T-cell (primary cell): Measurements from ENCODE around the gene TCEA2. TPM values are rescaled to one million over a fixed set of nuclear protein-coding genes. Genes with fewer than 3 reads are reported as not detected.

Source experiments
- ATAC-seq, 4 experiments: fragments of 200-7000 bp in 3 of 4; fragments of 150-1000 bp in 1 of 4; cut with Tn5 transposase; replicated peaks in 1 of 4; 1 replicate in 3 of 4; 2 replicates in 1 of 4; pipeline ENCODE4 v1.10.0; 2021; ENCODE audit warnings: moderate library complexity in 3 of 4, mild to moderate bottlenecking in 2 of 4, moderate number of reproducible peaks in 1 of 4
- CTCF ChIA-PET, 2 donors: fragments of 300-600 bp; sonication (Branson Sonifier 250); formaldehyde crosslinking; loops; one replicate each; lab custom pipeline; 2022; ENCODE audit warnings: antibody characterized with exemption in 2 of 2; lab: Charles Lee
- POLR2A ChIA-PET, 2 donors: fragments of 300-600 bp; sonication (Branson Sonifier 250); formaldehyde crosslinking; loops; one replicate each; lab custom pipeline; 2022; ENCODE audit warnings: antibody characterized with exemption in 2 of 2; lab: Charles Lee
- DNase-seq, 35 experiments: peaks; one replicate each; pipeline versions ENCODE4 v3.0.0 to v3.0.0-alpha.2; 2013 to 2023
- H3K27ac ChIP-seq: one replicate; pipeline ENCODE4 v1.5.1; 2013; ENCODE audit warnings: low read length
- H3K27me3 ChIP-seq, 2 experiments: replicated peaks in 1 of 2; 1 replicate in 1 of 2; 2 replicates in 1 of 2; pipeline versions ENCODE4 v1.6.1 to v1.7.0; 2013; ENCODE audit warnings: low read length in 1 of 2, mixed read lengths in 1 of 2; ENCODE audit not compliant: control insufficient read depth in 2 of 2, insufficient read depth in 2 of 2; ENCODE audit errors: extremely low read depth in 1 of 2
- H3K36me3 ChIP-seq, 2 donors: 1 replicate in 1 of 2; 2 replicates in 1 of 2; pipeline versions ENCODE4 v1.6.1 to v1.7.0; 2013; ENCODE audit warnings: low read length in 1 of 2; ENCODE audit not compliant: control insufficient read depth in 2 of 2, insufficient read depth in 1 of 2; ENCODE audit errors: extremely low read depth in 1 of 2
- H3K4me1 ChIP-seq, 2 experiments: 1 replicate in 1 of 2; 2 replicates in 1 of 2; pipeline versions ENCODE4 v1.6.1 to v1.7.0; 2013; ENCODE audit warnings: low read length in 2 of 2, mixed read lengths in 1 of 2; ENCODE audit not compliant: insufficient read depth in 2 of 2, control insufficient read depth in 1 of 2; ENCODE audit errors: extremely low read depth in 1 of 2
- H3K4me3 ChIP-seq, 2 donors: 1 replicate in 1 of 2; 2 replicates in 1 of 2; pipeline versions ENCODE4 v1.5.1 to v1.7.0; 2013; ENCODE audit warnings: mild to moderate bottlenecking in 2 of 2, low read length in 1 of 2, moderate library complexity in 1 of 2; ENCODE audit not compliant: control insufficient read depth in 1 of 2; ENCODE audit errors: extremely low read depth in 1 of 2
- H3K9me3 ChIP-seq: 2 replicates; pipeline ENCODE4 v1.7.0; 2013
- H3K27ac Mint-ChIP-seq, 2 donors: one replicate each; pipeline ENCODE4 v1.8.0; 2020 to 2021; ENCODE audit warnings: mild to moderate bottlenecking in 2 of 2, mixed read lengths in 2 of 2
- H3K27me3 Mint-ChIP-seq, 2 donors: one replicate each; pipeline ENCODE4 v1.8.0; 2021 to 2022; ENCODE audit warnings: mixed read lengths in 2 of 2
- H3K36me3 Mint-ChIP-seq: one replicate; pipeline ENCODE4 v1.8.0; 2021; ENCODE audit warnings: mixed read lengths
- H3K4me1 Mint-ChIP-seq, 3 donors: one replicate each; pipeline ENCODE4 v1.8.0; 2020 to 2022; ENCODE audit warnings: mixed read lengths in 3 of 3, mild to moderate bottlenecking in 1 of 3
- H3K4me3 Mint-ChIP-seq, 3 donors: one replicate each; pipeline ENCODE4 v1.8.0; 2020 to 2022; ENCODE audit warnings: mild to moderate bottlenecking in 3 of 3, mixed read lengths in 3 of 3, moderate library complexity in 3 of 3
- H3K9me3 Mint-ChIP-seq, 3 donors: one replicate each; pipeline ENCODE4 v1.8.0; 2020 to 2022; ENCODE audit warnings: mixed read lengths in 3 of 3
- WGBS: methylation state at CpG from one replicate; pipeline ENCODE4 v1.1.5; 2013; ENCODE audit warnings: missing lambda C conversion rate; ENCODE audit not compliant: insufficient coverage; 5-methylcytosine and 5-hydroxymethylcytosine counted together
- total RNA-seq, 35 experiments: library from RNA in 6 of 35; stranded (reverse) in 6 of 35; fragments of 120-200 nt in 1 of 35; gene quantifications; one replicate each; pipeline versions ENCODE4 v1.2.1 to v1.2.4 and lab custom pipeline; 2013 to 2026

Gene TCEA2
- total RNA-seq, 5 donors from 2014 or later (not counting 1 experiment from before 2014, with no cell fraction given): 25.8 to 49.7 (median 40.1) TPM

GRCh38 chr20:64047968-64048401, 15.0 kb upstream of the TCEA2 start:
- Histone ChIP-seq H3K36me3 (no peaks in the 10 kb centered on the region), H3K27me3 (peaks cover 0 to 68% of the 10 kb centered on the region in 2 experiments), H3K4me1 (peaks cover 9 to 23% of the 10 kb centered on the region in 2 experiments), H3K4me3 (peak overlapping the region in 1 of 2 donors; percentile 17), H3K9me3 (no peaks in the 10 kb centered on the region), H3K27ac (no peak overlapping the region)
- peaks cover 17 to 39% (median 38%) of the 10 kb centered on the region in 3 donors for H3K4me1 Mint-ChIP-seq
- DNase-seq (no peak), ATAC-seq (peak in 2 of 4 experiments; percentile 33 to 34)
- H3K9me3 Mint-ChIP-seq: no peaks in the 10 kb centered on the region
- H3K27me3 Mint-ChIP-seq: peaks cover 7 to 42% of the 10 kb centered on the region in 2 donors
- ChIA-PET POLR2A (no interaction called here), CTCF (no interaction called here)
- H3K4me3 Mint-ChIP-seq: peak overlapping the region in 2 of 3 donors; percentile 28 to 57
- H3K27ac Mint-ChIP-seq: no peak overlapping the region
- H3K36me3 Mint-ChIP-seq: no peaks in the 10 kb centered on the region
- 41% methylated on average over 48 of the region's 49 CpGs for WGBS

GRCh38 chr20:64048402-64049044, 14.5 kb upstream of the TCEA2 start:
- no peak overlapping the region for H3K27ac Mint-ChIP-seq
- H3K4me3 ChIP-seq: peak overlapping the region in 1 of 2 donors; percentile 38
- no peaks in the 10 kb centered on the region for H3K36me3 Mint-ChIP-seq
- H3K4me3 Mint-ChIP-seq: peak overlapping the region in 1 of 3 donors; percentile 65
- ATAC-seq: peak in 2 of 4 experiments; percentile 13 to 23
- H3K27me3 Mint-ChIP-seq: peaks cover 12 to 48% of the 10 kb centered on the region in 2 donors
- H3K4me1 ChIP-seq: peaks cover 9 to 23% of the 10 kb centered on the region in 2 experiments
- H3K27ac ChIP-seq: no peak overlapping the region
- H3K9me3 Mint-ChIP-seq: no peaks in the 10 kb centered on the region
- WGBS: 23% methylated on average over 79 of the region's 101 CpGs
- DNase-seq: no peak
- ChIA-PET POLR2A (interaction anchor here in 1 of 2 donors (0.7 kb wide), 1 partner anchor 156 kb away, joined by 3 read pairs; no protein-coding TSS in a partner anchor), CTCF (no interaction called here)
- H3K36me3 ChIP-seq: no peaks in the 10 kb centered on the region
- peaks cover 0 to 73% of the 10 kb centered on the region in 2 experiments for H3K27me3 ChIP-seq
- peaks cover 15 to 38% (median 36%) of the 10 kb centered on the region in 3 donors for H3K4me1 Mint-ChIP-seq
- H3K9me3 ChIP-seq: no peaks in the 10 kb centered on the region

- Mint-ChIP-seq H3K4me3 (peak within 1 kb of the TSS; percentile 25 to 65 (median 65)), H3K4me1 (peaks cover 14 to 35% (median 29%) of the 10 kb centered on the region in 3 donors), H3K9me3 (no peaks in the 10 kb centered on the region), H3K27me3 (peaks cover 12 to 52% of the 10 kb centered on the region in 2 donors), H3K27ac (no peak within 1 kb of the TSS), H3K36me3 (no peaks in the 10 kb centered on the region)
- Histone ChIP-seq H3K27ac (no peak within 1 kb of the TSS), H3K9me3 (no peaks in the 10 kb centered on the region), H3K4me3 (peak within 1 kb of the TSS in 1 of 2 donors; percentile 38), H3K27me3 (peaks cover 0 to 80% of the 10 kb centered on the region in 2 experiments), H3K36me3 (no peaks in the 10 kb centered on the region), H3K4me1 (peaks cover 9 to 30% of the 10 kb centered on the region in 2 experiments)
- peak in 6 of 35 experiments; percentile 13 to 51 (median 34) for DNase-seq
- ATAC-seq: peak; percentile 53 to 63 (median 59)
- ChIA-PET CTCF (no interaction called here), POLR2A (interaction anchor here in 1 of 2 donors (0.7 kb wide), 1 partner anchor 157 kb away, joined by 3 read pairs; no protein-coding TSS in a partner anchor)
- WGBS: under 1% methylated on average over 90 of the region's 111 CpGs
Measured at GRCh38 chr20:64049060-64049877, 13.7 kb upstream of the TCEA2 start, which contains the start of gene SOX18. Gene SOX18, minus strand, starts transcription at chr20:64049639. Its CDS starts 123 bp downstream, at chr20:64049516.

- H3K4me3 ChIP-seq: peak overlapping the region in 1 of 2 donors; percentile 30
- WGBS: 42% methylated on average over 14 of the region's 16 CpGs
- Mint-ChIP-seq H3K4me1 (peaks cover 9 to 30% (median 23%) of the 10 kb centered on the region in 3 donors), H3K27ac (no peak overlapping the region), H3K27me3 (peaks cover 12 to 55% of the 10 kb centered on the region in 2 donors), H3K36me3 (no peaks in the 10 kb centered on the region), H3K9me3 (no peaks in the 10 kb centered on the region), H3K4me3 (peak overlapping the region; percentile 25 to 55 (median 51))
- POLR2A ChIA-PET: no interaction called here
- H3K36me3 ChIP-seq: no peaks in the 10 kb centered on the region
- no peaks in the 10 kb centered on the region for H3K9me3 ChIP-seq
- ATAC-seq (no peak), DNase-seq (no peak)
- CTCF ChIA-PET: no interaction called here
- peaks cover 0 to 85% of the 10 kb centered on the region in 2 experiments for H3K27me3 ChIP-seq
- H3K4me1 ChIP-seq: peaks cover 9 to 30% of the 10 kb centered on the region in 2 experiments
- no peak overlapping the region for H3K27ac ChIP-seq
Measured at GRCh38 chr20:64049878-64050260, 13.1 kb upstream of the TCEA2 start.

- no peak for DNase-seq
- 73% methylated on average over 19 of the region's 23 CpGs for WGBS
- Mint-ChIP-seq H3K9me3 (no peaks in the 10 kb centered on the region), H3K4me1 (peaks cover 9 to 32% (median 23%) of the 10 kb centered on the region in 3 donors), H3K4me3 (peak overlapping the region in 1 of 3 donors; percentile 55), H3K36me3 (no peaks in the 10 kb centered on the region), H3K27me3 (peaks cover 12 to 60% of the 10 kb centered on the region in 2 donors), H3K27ac (no peak overlapping the region)
- H3K9me3 ChIP-seq: no peaks in the 10 kb centered on the region
- H3K27ac ChIP-seq: no peak overlapping the region
- peaks cover 9 to 30% of the 10 kb centered on the region in 2 experiments for H3K4me1 ChIP-seq
- POLR2A ChIA-PET: no interaction called here
- peaks cover 0 to 85% of the 10 kb centered on the region in 2 experiments for H3K27me3 ChIP-seq
- no peaks in the 10 kb centered on the region for H3K36me3 ChIP-seq
- CTCF ChIA-PET: no interaction called here
- no peak for ATAC-seq
- no peak overlapping the region for H3K4me3 ChIP-seq
Measured at GRCh38 chr20:64050261-64051032, 12.6 kb upstream of the TCEA2 start.
